Stimulated activated naive CD8-positive, alpha-beta T cell treated with anti-CD3 and anti-CD28 coated beads, Interleukin-15, Interleukin-2, amounts not matched to agents 100 ng/mL and 50 ng/mL, for 24 hours (primary cell): ENCODE measurements around the gene PTBP3.
A peak's percentile ranks its signal among the peaks of the same experiment; 100 is the strongest.
"Not testable (repeated sequence)": the region's sequence is repeated elsewhere in the genome, so short reads cannot be mapped to it uniquely, and the experiment has no call there.

Experiments used
- H3K27ac Mint-ChIP-seq: one replicate; pipeline ENCODE4 v1.8.0; 2021; ENCODE audit warnings: mild to moderate bottlenecking, mixed read lengths
- H3K27me3 Mint-ChIP-seq: one replicate; pipeline ENCODE4 v1.8.0; 2021; ENCODE audit warnings: mixed read lengths
- H3K36me3 Mint-ChIP-seq: one replicate; pipeline ENCODE4 v1.8.0; 2021; ENCODE audit warnings: low read depth, mixed read lengths
- H3K4me1 Mint-ChIP-seq: one replicate; pipeline ENCODE4 v1.8.0; 2021; ENCODE audit warnings: low read depth, mixed read lengths
- H3K4me3 Mint-ChIP-seq: one replicate; pipeline ENCODE4 v1.8.0; 2021; ENCODE audit warnings: mild to moderate bottlenecking, mixed read lengths
- H3K9me3 Mint-ChIP-seq: one replicate; pipeline ENCODE4 v1.8.0; 2021; ENCODE audit warnings: mixed read lengths

Gene PTBP3, protein sequence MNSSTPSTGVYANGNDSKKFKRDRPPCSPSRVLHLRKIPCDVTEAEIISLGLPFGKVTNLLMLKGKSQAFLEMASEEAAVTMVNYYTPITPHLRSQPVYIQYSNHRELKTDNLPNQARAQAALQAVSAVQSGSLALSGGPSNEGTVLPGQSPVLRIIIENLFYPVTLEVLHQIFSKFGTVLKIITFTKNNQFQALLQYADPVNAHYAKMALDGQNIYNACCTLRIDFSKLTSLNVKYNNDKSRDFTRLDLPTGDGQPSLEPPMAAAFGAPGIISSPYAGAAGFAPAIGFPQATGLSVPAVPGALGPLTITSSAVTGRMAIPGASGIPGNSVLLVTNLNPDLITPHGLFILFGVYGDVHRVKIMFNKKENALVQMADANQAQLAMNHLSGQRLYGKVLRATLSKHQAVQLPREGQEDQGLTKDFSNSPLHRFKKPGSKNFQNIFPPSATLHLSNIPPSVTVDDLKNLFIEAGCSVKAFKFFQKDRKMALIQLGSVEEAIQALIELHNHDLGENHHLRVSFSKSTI

DNA sequence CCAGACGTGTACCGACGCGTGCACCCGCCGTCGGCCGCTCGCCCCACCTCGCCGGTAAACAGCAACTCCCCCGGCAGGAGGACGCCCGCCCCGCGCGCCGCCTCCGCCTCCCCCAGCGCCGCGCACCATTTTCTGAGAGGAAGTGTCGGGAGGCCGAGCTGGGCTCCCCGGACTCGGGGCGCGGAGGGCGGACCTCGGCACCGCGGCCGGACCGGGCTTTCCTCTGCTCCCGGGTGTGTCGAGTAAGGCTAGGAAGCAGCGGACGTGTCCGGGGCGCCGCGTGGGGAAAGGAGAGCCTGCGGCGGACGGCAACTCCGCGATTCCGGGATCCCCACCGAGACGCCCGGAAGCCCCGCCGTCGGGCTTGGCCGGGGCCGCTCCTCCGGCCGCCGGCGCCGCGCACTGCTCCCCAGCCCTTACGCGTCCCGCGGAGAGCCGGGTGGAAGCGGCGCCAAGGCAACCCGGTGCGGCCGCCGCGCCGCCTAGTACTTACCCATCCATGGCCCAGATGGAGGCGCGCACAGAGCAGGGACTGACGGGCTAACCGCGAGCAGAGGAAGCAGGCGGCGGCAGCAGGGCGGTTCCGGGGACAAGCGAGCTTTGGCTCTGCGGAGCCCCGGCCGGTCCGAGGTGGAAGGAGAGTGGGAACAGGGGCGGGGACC is at the start of gene PTBP3:
PTBP3 (minus strand) TSS at position 643 of the 662 bp plus-strand sequence. CDS start 35,754 bp downstream, outside the sequence.
- peak within 1 kb of the TSS; percentile 96 for H3K27ac Mint-ChIP-seq
- peak within 1 kb of the TSS; percentile 96 for H3K4me3 Mint-ChIP-seq
- no peaks in the 10 kb centered on the region for H3K9me3 Mint-ChIP-seq
- peaks cover 45% of the 10 kb centered on the region for H3K4me1 Mint-ChIP-seq
- no peaks in the 10 kb centered on the region for H3K36me3 Mint-ChIP-seq
- no peaks in the 10 kb centered on the region for H3K27me3 Mint-ChIP-seq

DNA sequence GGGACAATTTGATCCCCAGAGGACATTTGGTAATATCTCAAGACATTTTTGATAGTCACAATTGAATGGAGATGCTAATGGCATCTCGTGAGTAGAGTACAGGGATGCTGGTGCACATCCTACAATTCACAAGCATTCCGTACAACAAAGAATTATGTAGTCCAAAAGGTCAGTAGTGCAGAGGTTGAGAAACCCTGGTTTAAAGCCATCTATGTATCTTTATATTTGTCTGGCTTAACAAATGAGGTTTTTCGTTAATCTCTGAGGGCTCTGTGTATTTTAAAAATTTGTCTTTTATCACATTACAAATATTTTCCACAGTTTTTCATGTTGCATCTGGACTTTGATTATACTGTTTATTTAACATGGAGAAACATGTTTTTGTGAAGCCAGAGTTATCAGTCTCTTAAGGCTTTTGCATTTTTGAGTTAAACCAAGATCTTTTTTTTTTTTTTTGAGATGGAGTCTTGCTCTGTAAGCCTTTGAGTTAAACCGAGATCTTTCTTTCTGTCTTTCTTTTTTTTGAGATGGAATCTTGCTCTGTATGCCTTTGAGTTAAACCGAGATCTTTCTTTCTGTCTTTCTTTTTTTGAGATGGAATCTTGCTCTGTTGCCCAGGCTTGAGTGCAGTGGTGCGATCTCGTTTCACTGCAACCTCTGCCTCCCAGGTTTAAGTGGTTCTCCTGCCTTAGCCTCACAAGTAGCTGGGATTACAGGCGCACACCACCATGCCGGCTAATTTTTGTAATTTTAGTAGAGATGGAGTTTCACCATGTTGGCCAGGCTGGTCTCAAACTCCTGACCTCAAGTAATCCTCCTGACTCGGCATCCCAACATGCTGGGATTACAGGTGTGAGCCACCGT is 49.3 kb upstream of the PTBP3 start:
- Mint-ChIP-seq H3K27ac (no peak overlapping the region), H3K27me3 (no peaks in the 10 kb centered on the region)

DNA sequence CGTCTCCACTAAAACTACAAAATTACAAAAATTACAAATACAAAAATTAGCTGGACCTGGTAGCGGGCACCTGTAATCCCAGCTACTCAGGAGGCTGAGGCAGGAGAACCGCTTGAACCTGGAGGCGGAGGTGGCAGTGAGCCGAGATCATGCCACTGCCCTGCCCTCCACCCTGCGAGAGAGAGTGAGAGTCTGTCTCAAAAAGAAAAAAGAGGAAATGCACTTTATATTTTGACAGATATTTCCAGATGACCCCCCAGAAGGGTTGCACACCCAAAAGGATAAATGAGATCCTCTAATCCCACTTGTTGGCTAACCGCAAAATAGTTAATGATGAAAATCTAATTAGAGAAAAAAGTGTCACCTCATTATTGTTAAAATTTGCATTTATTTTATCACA is 48.6 kb upstream of the PTBP3 start:
- H3K36me3 Mint-ChIP-seq, result peaks cover 4% of the 10 kb centered on the region
- no peaks in the 10 kb centered on the region for H3K27me3 Mint-ChIP-seq
- H3K27ac Mint-ChIP-seq, result no peak overlapping the region
- peaks cover 55% of the 10 kb centered on the region for H3K4me1 Mint-ChIP-seq
- no peak overlapping the region for H3K4me3 Mint-ChIP-seq
- H3K9me3 Mint-ChIP-seq, result no peaks in the 10 kb centered on the region

More for the DNA sequence above, 49.3 kb upstream of the PTBP3 start:
- no peak overlapping the region for H3K4me3 Mint-ChIP-seq
- H3K4me1 Mint-ChIP-seq, result peaks cover 48% of the 10 kb centered on the region
- peaks cover 9% of the 10 kb centered on the region for H3K36me3 Mint-ChIP-seq
- H3K9me3 Mint-ChIP-seq, result no peaks in the 10 kb centered on the region

DNA sequence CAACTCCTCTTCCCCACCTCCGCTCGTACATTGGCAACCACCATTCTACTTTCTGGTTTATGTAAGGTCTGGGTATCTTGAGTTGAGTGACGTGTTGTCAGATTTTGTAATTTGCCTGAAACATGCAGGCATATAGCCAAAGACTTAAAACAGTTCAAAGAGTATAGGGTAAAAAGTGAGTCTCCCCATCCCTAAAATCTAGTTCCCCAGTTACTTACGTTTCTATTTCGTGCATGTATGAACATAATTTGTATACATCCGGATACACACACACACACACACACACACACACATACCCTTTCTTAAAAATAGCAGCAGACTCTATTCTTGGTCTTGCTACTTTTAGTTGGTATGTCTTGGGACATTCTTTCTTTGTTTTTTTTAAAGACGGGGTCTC is 47.4 kb upstream of the PTBP3 start:
- H3K4me1 Mint-ChIP-seq, result peaks cover 53% of the 10 kb centered on the region
- no peaks in the 10 kb centered on the region for H3K36me3 Mint-ChIP-seq
- no peaks in the 10 kb centered on the region for H3K27me3 Mint-ChIP-seq
- H3K4me3 Mint-ChIP-seq, result peak overlapping the region; percentile 99
- H3K27ac Mint-ChIP-seq, result peak overlapping the region; percentile 69
- no peaks in the 10 kb centered on the region for H3K9me3 Mint-ChIP-seq

DNA sequence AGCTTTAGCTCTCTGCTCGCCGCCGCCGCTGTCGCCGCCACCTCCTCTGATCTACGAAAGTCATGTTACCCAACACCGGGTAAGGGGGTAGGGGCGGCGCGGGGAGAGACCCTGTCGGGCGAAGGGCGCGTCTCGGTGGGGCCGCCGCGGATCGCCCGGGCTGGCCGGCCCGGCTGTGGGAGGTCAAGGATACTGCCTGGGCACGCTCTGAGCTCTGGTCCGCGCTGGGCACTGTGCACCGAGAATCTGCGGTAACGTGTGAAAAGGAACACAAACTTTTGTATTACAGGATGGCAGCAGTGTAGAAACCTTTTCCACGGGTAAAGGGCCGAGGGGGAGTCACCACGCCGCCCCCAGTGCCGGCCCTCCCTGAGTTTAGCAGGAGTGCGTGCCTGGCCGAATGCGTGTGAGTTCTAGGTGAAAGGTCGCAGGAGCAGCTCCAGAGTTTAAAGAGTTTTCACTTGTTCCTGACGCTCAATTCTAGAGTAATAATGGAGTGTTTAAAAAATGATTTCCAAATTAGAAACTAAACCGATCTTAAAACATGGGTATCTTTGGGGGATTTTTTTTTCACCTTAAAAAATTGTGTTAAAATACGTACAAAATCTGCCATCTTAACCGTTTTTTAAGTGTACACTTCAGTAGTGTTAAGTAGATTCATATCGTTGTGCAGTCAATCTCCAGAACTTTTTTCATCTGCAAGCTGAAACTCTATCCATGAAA is 46.8 kb upstream of the PTBP3 start, which contains the start of gene HSDL2:
HSDL2 (plus strand) TSS at position 7 of the 723 bp plus-strand sequence; CDS start at position 63, 56 bp downstream.
- Mint-ChIP-seq H3K4me1 (peaks cover 53% of the 10 kb centered on the region), H3K27ac (peak within 1 kb of the TSS; percentile 99), H3K27me3 (no peaks in the 10 kb centered on the region), H3K4me3 (peak within 1 kb of the TSS; percentile 99), H3K36me3 (no peaks in the 10 kb centered on the region), H3K9me3 (no peaks in the 10 kb centered on the region)

DNA sequence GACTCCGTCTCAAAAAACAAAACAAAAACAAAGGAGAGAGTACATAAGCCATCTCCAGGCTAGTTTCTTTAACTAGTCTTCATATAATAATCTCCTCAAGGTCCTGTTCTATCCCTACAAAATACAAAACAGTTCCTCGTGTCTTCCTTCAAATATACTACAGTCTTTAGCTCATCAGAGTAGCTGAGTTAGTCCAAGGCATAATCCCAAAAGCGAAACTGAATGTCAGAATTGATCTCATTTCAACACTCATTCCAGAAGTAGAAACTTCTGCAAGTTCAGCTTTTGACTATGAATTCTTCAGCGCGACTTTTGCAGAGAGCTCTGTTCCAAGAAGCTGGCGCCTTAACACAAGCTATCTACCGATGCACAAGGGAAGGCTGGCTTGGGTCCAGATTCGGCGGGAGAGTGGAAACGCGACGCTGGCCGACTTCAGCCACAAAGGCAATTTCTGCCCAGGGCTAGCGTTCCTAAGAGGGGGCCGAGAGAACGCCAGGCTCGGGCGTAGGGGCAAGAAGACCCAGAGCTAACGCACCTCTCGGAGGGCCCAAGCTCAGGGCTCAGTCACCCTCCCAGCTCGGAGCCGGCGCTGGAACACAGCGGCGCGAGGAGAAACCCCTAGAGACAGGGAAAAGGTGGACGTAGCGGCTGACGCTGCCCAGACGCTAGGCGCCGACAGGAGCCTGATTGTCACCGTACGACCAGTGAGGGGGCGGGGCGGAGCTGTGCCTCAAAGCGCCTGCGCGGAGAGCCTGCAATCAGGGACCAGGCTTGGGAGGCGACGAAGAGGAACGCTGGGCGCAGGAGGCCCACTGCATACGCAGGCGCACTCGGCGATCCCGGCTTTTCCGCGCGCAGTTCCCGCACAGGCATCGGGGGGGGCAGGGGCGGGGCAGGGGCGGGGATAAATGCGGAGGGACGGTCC is 46.0 kb upstream of the PTBP3 start:
- Mint-ChIP-seq H3K4me3 (peak overlapping the region; percentile 99), H3K27me3 (no peaks in the 10 kb centered on the region), H3K27ac (peak overlapping the region; percentile 99), H3K9me3 (no peaks in the 10 kb centered on the region), H3K4me1 (peaks cover 48% of the 10 kb centered on the region), H3K36me3 (no peaks in the 10 kb centered on the region)

DNA sequence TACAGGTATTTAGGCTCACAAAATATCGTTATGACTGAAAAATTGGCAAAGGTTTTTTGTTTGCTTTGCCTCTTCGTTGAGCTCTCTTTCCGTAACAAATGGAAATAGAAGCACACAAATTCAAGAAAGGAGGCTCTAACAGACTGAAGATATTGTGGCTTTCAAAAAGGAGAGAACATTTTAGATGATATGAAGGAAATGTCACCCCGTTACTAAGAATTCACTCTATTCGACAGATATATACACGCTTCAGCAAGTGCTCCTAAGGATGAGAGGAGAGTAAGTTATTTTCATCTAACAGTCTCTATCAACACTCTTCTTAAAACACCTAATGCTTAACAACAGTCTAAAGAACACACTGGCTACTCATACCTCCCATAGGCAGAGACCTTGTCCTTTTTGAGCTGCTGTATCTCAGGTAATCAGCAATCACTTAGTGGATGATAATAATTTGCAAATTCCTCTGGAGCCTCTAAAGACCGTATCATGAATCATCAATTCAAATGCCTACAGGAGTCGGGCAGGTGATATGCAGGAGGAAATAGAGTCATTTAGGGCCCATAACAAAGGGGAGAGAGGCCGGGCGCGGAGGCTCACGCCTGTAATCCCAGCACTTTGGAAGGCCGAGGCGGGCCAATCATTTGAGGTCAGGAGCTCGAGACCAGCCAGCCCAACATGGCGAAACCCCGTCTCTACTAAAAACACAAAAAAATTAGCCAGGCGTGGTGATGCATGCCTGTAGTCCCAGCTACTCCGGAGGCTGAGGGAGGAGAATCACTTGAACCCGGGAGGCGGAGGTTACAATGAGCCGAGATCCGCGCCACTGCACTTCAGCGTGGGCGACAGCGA is 45.1 kb upstream of the PTBP3 start:
- H3K4me3 Mint-ChIP-seq, result peak overlapping the region; percentile 99
- no peaks in the 10 kb centered on the region for H3K27me3 Mint-ChIP-seq
- no peaks in the 10 kb centered on the region for H3K9me3 Mint-ChIP-seq
- H3K4me1 Mint-ChIP-seq, result peaks cover 48% of the 10 kb centered on the region
- H3K36me3 Mint-ChIP-seq, result peaks cover 2% of the 10 kb centered on the region
- H3K27ac Mint-ChIP-seq, result peak overlapping the region; percentile 99

DNA sequence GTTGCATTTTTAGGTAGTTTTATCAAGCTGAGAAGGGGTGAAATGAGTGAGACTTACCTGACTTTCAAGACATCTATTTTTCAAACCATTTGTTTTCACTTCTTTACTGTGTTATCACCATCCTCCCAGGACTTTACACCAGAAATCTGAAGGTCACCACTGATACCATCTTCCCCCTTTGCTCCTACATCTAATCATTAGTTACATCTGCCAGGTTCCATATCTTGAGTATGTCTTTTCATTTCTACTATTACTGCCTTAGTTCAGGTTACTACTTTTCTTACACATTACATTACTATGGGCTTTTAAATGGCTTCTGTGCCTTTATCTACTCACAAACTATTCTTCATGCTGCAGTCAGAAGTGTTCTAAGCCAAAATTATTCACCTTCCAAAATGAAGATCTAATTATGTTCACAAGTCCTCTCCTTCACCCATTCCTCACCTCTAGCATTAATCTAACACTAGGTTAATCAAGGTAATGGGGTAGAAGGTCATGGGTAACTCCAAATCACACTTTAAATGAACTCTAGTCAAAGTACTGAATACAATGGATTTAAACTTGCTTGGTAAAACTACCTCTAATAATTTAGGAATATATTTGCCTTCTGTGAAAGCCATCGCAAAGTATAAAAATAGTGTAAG is 44.4 kb upstream of the PTBP3 start:
- Mint-ChIP-seq H3K9me3 (no peaks in the 10 kb centered on the region), H3K27ac (no peak overlapping the region), H3K4me3 (peak overlapping the region; percentile 9), H3K4me1 (peaks cover 45% of the 10 kb centered on the region), H3K36me3 (peaks cover 5% of the 10 kb centered on the region), H3K27me3 (no peaks in the 10 kb centered on the region)

DNA sequence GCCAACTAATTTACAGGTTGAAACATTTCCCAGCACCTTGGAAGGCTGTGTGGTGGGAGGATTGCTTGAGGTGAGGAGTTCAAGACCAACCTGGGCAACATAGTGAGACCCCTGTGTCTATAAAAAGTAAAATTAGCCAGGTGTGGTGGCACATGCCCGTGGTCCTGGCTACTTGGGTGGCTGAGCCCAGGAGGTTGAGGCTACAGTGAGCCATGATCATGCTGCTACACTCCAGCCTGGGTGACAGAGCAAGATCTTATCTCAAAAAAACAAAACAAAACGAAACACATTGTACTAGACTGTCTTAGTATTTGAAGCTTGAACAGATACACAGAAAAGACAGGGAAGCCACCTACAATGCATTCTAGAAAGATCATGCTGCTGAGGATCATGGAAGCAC is 43.7 kb upstream of the PTBP3 start:
- Mint-ChIP-seq H3K4me1 (peaks cover 43% of the 10 kb centered on the region), H3K9me3 (no peaks in the 10 kb centered on the region), H3K27me3 (no peaks in the 10 kb centered on the region), H3K27ac (no peak overlapping the region), H3K4me3 (no peak overlapping the region), H3K36me3 (peaks cover 5% of the 10 kb centered on the region)

DNA sequence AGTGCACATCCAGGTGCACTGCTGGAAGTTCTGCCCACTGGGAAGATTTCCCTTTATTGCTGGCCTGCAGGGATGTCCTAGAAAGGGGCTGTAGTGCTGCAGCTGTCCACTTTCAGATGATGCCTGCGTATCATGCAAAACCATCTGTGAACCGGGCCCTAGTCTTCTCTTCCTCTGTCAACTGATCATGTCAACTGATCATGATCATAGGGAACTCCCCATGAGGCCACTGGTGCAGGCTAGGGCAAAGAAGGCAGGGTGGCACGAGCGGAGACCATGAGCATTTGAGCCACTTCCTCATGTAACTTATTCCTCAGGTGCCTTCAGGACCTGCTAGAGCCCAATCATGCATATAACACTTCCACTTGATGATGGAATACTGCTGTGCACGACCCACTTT is 41.9 kb upstream of the PTBP3 start:
- Mint-ChIP-seq H3K4me1 (peaks cover 29% of the 10 kb centered on the region), H3K27ac (no peak overlapping the region), H3K9me3 (peaks cover 4% of the 10 kb centered on the region), H3K36me3 (peaks cover 5% of the 10 kb centered on the region), H3K4me3 (no peak overlapping the region), H3K27me3 (no peaks in the 10 kb centered on the region)

DNA sequence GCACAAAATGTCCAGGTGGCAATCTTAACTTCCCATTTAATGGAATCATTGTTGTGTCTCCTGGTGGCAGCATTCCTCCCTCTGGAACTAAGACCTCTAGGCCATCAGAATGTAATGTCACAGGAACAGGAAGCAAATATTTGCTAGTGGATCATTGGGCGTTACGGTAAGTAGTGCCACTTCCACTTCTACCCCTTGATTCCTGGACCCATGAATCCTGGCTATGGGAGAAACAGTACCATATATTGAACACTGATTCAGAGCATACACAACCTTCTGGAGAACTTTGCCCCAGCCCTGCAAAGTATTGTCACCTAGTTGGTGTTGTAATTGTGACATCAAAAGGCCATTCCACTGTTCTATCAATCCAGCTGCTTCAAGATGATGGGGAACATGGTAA is 40.8 kb upstream of the PTBP3 start:
- Mint-ChIP-seq H3K4me1 (peaks cover 25% of the 10 kb centered on the region), H3K36me3 (peaks cover 10% of the 10 kb centered on the region)
- H3K27ac Mint-ChIP-seq, H3K27me3 Mint-ChIP-seq, H3K9me3 Mint-ChIP-seq, H3K4me3 Mint-ChIP-seq: not testable (repeated sequence)

DNA sequence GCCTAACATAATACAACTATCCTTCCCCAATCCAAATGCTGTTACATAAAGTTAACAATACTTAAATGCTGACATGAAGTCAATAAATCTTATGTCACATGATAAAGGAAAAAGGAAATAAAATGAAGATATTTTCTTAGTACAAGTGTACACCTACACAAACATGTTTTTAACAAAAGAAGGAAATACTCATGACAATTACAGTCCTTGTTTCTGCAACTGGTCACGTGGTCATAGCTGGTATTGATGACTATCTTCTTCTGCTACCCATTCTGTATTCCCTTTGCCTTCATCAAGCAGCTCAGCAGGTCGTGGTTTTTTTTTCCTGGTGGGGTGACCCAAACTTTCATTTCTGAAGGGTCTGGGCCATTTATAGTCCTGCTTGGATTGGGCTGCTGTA is 40.2 kb upstream of the PTBP3 start:
- not testable (repeated sequence) for H3K27me3 Mint-ChIP-seq, H3K9me3 Mint-ChIP-seq, H3K27ac Mint-ChIP-seq, H3K4me3 Mint-ChIP-seq
- Mint-ChIP-seq H3K4me1 (peaks cover 19% of the 10 kb centered on the region), H3K36me3 (peaks cover 10% of the 10 kb centered on the region)
